ENCODE measurements around the gene COPS9.

Gene COPS9

DNA sequence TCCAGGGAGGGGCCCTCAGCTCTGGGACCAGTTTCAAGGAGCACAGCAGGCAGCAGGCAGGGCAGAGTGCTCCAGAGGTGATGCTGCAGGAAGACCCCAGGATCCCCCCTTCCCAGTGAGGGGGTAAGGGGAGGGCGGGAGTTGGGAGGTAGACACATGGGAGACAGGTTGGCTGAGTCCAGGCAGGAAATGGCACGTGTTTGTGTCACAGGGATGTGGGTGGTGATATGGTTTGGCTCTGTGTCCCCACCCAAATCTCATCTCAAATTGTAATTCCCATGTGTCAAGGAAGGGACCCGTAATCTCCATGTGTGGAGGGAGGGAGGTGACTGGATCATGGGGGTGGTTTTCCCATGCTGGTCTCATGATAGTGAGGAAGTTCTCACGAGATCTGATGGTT is 29.6 kb upstream of the COPS9 start:
- DNase-seq = no peak

GRCh38 chr2:240165034-240165433 is 28.9 kb upstream of the COPS9 start:
- no peak for DNase-seq

DNA sequence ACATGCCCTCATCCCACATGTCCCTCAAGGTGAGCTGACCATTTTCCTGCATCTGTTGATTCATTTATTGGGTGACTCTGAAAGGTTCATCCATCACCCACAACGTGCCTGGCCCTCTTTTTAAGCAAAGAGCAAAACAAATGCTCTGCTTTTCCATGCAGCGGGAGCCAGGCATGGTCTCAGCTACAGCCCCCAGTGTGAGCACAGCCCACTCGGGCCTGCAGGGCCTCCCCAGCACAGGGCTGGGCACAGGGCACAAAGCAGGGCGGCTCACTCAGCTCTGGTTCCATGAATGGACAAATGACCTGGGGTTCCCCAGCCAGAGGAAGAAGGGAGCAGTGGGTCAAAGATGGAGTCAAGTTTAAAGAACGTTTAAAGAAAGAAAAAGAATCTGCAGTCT is 28.5 kb upstream of the COPS9 start:
- DNase-seq = no peak

DNA sequence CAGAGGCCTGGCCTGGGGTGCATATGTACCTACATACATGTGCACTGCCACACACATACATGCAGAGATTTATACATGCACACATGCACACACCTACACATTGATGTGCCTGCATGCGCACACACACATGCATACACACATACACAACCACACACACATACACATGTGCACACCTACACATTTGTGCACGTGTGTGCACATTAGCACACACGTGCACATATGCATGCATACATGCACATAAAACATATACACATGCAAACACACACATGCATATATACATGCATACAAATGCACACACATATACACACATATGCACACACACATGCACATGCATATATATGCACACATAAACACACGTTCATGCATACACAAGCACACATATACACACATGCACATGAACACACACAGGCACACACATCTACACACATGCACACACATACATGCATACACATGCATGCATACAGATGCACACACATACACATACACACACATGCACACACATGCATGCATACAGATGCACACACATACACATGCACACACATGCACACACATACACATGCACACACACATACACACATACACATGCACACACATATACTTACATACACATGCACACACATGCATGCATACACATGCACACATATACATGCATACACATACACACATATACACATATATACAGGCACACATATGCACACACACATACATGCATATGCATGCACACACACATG is 27.9 kb upstream of the COPS9 start:
- DNase-seq = no peak

DNA sequence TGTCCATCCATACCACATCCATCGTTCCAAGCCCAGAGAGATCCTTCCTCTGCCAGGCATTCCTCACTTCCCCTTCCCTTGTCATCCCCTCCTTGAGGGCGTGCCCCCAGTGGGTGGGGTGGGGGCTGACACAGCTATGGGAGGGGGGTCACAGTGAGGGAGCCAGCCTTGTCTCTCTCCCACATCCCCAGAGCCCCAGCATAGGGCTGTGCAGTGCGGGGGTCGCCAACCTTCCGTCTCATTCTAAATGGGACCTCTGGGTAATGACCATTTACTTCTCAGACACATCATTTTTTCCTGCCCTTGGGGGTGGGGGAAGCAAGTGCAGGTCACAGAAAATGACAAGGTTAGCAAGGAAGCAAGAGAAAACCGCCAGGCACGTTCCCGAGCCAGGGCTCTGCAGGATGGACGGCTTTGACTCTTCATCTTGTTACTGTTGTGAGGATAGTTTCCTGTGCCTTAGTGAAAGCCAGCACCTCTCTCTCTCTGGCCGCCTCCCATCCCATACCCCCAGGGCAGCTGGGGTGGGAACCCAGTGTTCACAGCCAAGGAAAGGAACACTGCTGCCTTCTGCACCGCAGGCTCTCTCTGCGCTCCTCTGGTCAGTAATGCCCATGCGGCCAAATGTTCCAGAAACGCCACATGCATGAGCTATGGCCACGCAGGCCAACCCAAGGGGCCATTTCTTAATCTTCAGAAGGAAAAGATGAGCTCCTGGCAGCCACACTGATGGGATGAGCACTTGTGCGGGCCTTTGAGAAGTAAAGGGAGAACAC is 27.0 kb upstream of the COPS9 start:
- DNase-seq = no peak

DNA sequence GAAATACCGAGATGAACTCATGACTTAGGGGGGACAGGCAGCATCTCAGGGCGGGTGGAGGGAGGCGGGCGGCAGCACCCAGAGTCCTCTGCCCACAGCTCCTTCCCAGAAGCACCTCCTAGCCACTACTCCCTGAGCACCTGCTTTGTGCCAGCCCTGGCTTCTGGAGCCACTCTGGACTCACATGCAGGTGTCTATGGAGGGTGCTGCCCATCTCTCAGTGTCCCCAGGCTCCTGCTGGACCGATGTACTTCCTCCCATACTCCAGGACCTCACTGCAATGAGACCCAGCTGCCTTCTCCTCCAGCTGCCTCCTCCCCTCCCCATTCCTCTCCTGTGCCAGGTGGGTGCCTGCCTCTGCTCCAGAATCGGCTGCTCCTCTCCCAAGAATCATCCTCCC is 26.4 kb upstream of the COPS9 start:
- no peak for DNase-seq

GRCh38 chr2:240162032-240162431 is 25.9 kb upstream of the COPS9 start:
- DNase-seq = no peak

DNA sequence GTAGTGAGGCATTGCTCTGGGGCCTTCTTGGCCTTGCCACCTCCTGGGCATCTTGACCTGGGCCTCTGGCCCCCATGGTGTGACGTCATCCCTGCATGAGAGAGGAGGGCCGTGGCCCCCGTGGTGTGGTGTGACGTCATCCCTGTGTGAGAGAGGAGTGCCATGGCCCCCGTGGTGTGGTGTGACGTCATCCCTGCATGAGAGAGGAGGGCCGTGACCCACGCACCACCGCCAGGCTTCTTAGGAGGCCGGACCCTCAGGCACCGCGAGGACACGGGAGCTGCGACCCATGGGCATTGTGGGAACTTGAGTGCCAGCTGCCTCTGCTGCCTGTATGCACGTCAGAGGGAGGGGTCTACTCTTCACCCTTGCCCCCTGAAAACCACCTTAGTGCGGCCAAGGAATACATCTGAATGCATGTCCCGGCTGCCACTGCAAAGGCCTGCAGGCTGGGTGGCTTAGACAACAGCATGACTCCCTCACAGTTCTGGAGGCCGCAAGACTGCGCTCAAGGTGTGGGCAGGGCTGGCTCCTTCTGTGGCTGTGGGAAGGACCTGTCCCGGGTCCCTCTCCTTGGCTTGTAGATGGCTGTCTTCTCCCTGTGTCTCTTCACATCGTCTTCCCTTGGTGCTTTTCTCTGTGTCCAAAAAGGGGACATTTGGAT is 25.1 kb upstream of the COPS9 start:
- DNase-seq = no peak

DNA sequence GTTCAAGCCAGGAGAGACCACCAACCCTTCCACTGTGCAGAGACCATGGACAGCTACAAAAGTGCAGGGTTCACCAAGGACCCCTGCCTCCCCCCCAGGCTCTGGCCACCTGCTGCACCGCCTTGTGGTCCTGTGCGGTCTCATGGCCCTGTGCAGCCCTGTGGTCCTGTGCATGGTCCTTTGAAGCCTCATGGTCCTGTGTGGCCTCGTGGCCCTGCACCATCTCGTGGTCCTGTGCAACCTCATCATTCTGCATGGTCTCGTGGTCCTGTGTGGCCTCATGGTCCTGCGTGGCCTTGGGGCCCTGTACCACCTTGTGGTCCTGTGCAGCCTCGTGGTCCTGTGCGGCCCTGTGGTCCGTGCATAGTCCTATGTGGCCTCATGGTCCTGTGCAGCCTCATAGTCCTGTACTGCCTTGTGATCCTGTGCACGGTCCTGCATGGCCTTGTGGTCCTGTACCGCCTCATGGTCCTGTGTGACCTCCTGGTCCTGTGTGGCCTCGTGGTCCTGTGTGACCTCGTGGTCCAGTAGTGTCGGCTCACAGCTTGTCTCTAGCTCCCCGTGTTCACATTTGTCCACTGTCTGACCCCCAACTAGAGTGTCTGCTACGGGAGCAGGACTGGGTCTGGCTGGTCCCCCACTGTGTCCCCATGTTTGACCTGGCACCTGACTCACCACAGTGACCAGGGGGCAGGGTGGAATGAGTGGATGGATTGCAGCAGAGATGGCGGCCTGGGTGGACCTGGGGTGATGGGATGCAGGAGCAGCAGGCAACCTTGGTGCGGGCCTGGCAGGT is 24.4 kb upstream of the COPS9 start:
- no peak for DNase-seq

- no peak for DNase-seq
Measured at GRCh38 chr2:240159251-240159839, 23.2 kb upstream of the COPS9 start.

DNA sequence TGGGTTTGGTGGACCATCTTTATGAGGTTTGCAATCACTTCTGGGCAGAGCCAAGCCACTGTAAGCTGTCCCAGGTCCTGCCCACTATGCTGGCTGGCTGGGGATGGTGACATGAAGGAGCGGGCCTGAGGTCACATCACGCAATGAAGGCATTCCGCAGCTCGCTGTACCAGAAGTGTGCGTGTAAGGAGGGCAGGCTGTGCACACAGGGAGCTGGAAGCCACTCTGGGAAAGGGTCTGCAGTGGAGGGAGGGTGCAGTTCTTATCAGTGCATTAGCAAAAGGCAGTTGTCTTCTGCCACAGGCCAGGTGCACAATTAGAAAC is 21.0 kb upstream of the COPS9 start:
- DNase-seq = no peak

DNA sequence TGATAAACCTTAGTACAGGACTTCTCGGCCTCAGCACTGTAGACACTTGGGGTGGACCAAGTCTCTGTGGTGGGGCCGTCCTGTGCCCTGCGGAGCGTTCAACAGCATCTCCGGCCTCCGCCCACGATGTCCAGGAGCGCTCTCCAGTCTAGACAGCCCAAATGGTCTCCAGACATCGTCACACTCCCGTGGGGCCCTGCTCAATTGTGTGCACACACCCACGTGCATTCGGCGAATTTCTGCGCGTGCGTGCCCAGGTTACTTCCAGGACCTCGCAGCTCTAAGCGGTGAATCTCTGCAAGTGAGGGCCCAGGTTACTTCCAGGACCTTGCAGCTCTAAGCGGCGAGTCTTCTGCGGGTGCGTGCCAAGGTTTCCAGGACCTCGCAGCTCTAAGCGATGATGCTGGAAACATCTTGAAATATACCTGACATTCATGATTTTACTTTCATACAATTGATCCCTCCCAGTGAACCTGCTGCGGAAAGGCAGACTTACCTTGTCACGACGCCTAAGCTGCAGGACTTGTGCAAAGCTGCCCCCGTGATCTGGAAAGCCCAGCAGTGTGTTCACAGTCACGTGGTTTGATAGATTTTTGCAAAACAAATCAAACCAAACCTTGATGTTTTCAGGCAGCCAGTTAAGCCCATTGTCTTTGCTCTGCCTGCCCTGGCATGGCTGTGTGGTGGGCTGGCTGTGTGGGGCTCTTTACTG is 20.5 kb upstream of the COPS9 start:
- no peak for DNase-seq

DNA sequence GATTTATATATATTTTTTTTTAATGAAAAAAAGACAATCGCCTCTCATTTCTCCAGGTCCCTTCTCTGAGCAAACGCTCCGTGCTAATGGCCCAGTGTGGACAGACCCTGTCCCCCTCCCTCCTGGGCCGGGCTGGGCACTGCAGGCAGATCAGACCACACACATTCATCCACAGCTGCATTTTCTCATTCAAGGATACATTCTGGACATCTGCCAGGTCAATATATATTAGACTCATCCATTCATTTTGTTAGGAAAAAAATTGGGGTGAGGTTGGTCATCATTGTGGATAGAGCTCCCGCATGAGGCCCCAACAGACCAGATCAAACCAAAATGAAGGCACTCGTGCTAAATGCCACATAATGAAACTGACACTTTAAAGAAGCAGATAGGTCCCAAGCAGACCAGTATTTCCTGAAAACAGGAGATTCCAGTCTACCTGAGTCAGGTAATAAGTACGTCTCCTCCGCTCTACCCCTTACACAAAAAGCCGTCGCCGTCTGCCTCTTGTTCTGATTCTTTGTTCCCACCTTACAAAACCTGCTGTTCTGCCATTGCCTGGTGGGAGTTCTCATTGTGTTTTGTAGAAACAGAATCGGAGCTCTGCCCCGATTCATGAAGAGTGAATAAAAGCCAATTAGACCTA is 19.8 kb upstream of the COPS9 start:
- DNase-seq = no peak

DNA sequence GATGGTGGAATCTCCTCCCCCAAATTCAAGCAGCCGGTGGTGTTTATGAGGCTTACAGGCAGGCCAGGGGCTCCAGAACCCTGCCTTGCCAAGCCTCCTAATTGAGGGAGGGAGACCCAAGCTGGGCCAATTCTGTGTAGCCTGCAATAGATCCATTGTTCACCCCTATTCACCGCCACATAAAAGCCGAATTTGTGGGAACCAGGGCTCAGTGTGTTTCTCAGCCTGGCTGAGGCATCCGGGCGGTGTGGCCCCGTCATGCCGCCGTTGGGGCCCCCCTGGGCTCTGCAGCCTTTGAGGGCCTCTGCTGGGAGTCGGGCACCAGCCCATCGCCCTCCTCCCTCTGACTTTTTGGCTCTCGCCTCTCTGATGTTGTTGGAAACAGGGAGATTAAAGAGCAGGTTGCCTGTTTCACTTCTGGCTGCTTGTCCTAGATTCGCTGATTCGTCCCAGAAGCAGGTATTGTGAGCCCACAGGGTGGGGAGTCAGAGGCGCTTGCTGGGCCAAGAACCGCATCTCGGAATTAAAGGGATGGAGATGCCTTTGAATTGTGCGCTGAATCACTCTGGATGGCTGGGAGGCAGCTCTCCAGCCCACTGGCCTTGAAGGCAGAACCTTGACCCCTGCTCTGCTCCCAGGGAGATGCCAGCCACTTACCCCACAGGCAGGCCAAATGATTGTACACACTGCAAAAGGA is 19.1 kb upstream of the COPS9 start:
- no peak for DNase-seq

DNA sequence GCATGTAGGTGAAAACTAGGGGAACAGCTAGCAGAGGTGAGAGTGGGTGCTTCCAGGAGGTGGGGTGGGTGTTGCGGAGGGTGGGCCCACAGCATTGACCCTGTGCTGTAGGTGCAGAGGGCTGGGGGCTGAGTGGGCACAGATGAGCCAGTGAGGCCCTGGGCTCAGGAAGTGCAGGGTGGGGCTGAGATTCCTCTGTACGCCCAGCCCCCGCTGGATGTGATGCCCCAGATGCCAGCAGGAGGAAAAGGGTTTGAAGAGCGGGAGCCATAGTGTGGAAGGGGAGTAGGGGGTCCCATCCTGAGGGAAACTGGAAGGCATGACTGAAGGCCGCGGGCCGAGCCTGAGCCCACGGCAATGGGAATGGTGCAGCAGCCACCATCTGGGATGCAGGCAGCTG is 18.5 kb upstream of the COPS9 start:
- DNase-seq = no peak

GRCh38 chr2:240153418-240153817 is 17.3 kb upstream of the COPS9 start:
- DNase-seq = no peak

- DNase-seq = no peak
Measured at GRCh38 chr2:240151477-240152031, 15.4 kb upstream of the COPS9 start.

DNA sequence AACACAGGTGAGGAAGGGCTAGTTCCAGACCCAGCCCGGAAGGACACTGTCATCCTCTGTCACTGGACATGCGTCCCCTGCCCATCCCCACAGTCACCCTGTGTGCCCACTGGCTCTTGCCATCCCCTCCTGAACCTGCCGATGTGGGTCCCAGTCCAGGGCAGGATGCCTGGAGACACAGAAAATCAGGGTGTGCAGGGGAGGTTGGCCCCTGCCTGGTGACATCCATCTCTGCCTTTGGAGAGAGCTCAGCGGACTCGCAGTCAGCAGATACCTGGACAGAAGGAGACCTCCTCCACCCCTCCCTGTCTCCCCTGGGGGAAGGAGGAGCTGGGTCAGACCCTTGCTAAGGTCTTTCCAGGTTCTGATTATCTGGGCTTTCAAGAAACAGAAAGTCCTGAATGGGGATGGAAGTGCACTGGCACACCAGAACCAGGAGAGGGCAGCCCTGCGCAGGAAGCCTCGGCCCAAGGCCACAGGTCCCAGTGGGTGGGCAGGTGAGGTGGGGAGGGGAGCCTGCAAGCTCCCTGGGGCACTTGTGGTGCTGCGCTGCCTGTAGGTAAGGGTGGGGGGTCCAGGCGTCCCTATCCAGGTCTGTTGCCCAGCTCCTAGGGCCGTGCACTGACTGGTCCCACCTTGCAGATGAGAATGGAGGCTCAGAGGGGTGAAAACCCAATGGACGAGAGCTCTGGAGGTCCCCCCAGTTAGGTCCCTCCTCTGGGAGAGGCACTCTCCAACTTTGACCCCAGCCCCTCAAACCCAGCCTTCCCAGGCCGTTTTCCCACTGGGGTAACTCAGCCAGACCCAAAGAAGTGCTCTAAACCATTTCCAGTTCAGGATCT is 14.1 kb upstream of the COPS9 start:
- DNase-seq = peak; percentile 57

GRCh38 chr2:240147911-240148587 is 11.9 kb upstream of the COPS9 start:
- DNase-seq = no peak

All from NCI-H345 (cell line).